ENCODE results near the gene TEKT3. TPM values are rescaled to one million over a fixed set of nuclear protein-coding genes. Genes with fewer than 3 reads are reported as not detected.

The TEKT3 gene
- total RNA-seq, 2 donors from 2014 or later, result 0.57 to 0.95 TPM

GRCh38 chr17:15262291-15263205, 78.8 kb downstream of the TEKT3 start:
- Mint-ChIP-seq H3K4me1 (ENCODE audit: low read depth in 2 of 2) (peaks cover 8 to 9% of the 10 kb centered on the region in 2 donors), H3K27me3 (peaks cover 44 to 67% of the 10 kb centered on the region in 2 donors), H3K27ac (no peak overlapping the region), H3K9me3 (no peaks in the 10 kb centered on the region), H3K36me3 (no peaks in the 10 kb centered on the region), H3K4me3 (peak overlapping the region; percentile 44)
- ATAC-seq (peak in 1 of 2 donors; percentile 3), DNase-seq (ENCODE audit: low spot score) (no peak)

- ATAC-seq (no peak), DNase-seq (ENCODE audit: low spot score) (no peak)
- Mint-ChIP-seq H3K27me3 (peaks cover 41 to 67% of the 10 kb centered on the region in 2 donors), H3K36me3 (no peaks in the 10 kb centered on the region), H3K4me1 (ENCODE audit: low read depth in 2 of 2) (peaks cover 15% of the 10 kb centered on the region in 2 donors), H3K9me3 (no peaks in the 10 kb centered on the region), H3K4me3 (peak overlapping the region; percentile 44), H3K27ac (no peak overlapping the region)
Measured at GRCh38 chr17:15261802-15262290, 79.6 kb downstream of the TEKT3 start.

GRCh38 chr17:15261258-15261801, 80.1 kb downstream of the TEKT3 start:
- ATAC-seq (no peak), DNase-seq (ENCODE audit: low spot score) (no peak)
- Mint-ChIP-seq H3K4me3 (peak overlapping the region; percentile 78), H3K36me3 (no peaks in the 10 kb centered on the region), H3K27me3 (peaks cover 39 to 67% of the 10 kb centered on the region in 2 donors), H3K4me1 (ENCODE audit: low read depth in 2 of 2) (peaks cover 15 to 18% of the 10 kb centered on the region in 2 donors), H3K27ac (no peak overlapping the region), H3K9me3 (no peaks in the 10 kb centered on the region)

- H3K36me3 Mint-ChIP-seq, result no peaks in the 10 kb centered on the region
- H3K27me3 Mint-ChIP-seq, result peaks cover 40 to 66% of the 10 kb centered on the region in 2 donors
- peak overlapping the region; percentile 78 for H3K4me3 Mint-ChIP-seq
- H3K4me1 Mint-ChIP-seq (ENCODE audit: low read depth in 2 of 2), result peaks cover 15 to 18% of the 10 kb centered on the region in 2 donors
- H3K27ac Mint-ChIP-seq, result no peak overlapping the region
- ATAC-seq (peak; percentile 89 to 91), DNase-seq (ENCODE audit: low spot score) (peak; percentile 71)
- H3K9me3 Mint-ChIP-seq, result no peaks in the 10 kb centered on the region
Measured at GRCh38 chr17:15260376-15261257, 80.8 kb downstream of the TEKT3 start.

- H3K9me3 Mint-ChIP-seq, result no peaks in the 10 kb centered on the region
- ATAC-seq, result no peak
- H3K27me3 Mint-ChIP-seq, result peaks cover 39 to 66% of the 10 kb centered on the region in 2 donors
Measured at GRCh38 chr17:15257796-15258512, 83.4 kb downstream of the TEKT3 start.

GRCh38 chr17:15257258-15257788, 84.1 kb downstream of the TEKT3 start:
- Mint-ChIP-seq H3K9me3 (no peaks in the 10 kb centered on the region), H3K4me1 (ENCODE audit: low read depth in 2 of 2) (peaks cover 15 to 18% of the 10 kb centered on the region in 2 donors), H3K27me3 (peaks cover 38 to 65% of the 10 kb centered on the region in 2 donors), H3K4me3 (no peak overlapping the region), H3K27ac (no peak overlapping the region), H3K36me3 (no peaks in the 10 kb centered on the region)
- ATAC-seq (peak; percentile 65 to 75), DNase-seq (ENCODE audit: low spot score) (peak; percentile 75)

More at GRCh38 chr17:15257796-15258512, 83.4 kb downstream of the TEKT3 start:
- H3K4me3 Mint-ChIP-seq, result no peak overlapping the region
- H3K27ac Mint-ChIP-seq, result no peak overlapping the region
- peaks cover 15 to 18% of the 10 kb centered on the region in 2 donors for H3K4me1 Mint-ChIP-seq (ENCODE audit: low read depth in 2 of 2)
- H3K36me3 Mint-ChIP-seq, result no peaks in the 10 kb centered on the region
- no peak for DNase-seq (ENCODE audit: low spot score)

GRCh38 chr17:15256689-15257088, 84.7 kb downstream of the TEKT3 start:
- peaks cover 12 to 18% of the 10 kb centered on the region in 2 donors for H3K4me1 Mint-ChIP-seq (ENCODE audit: low read depth in 2 of 2)
- H3K4me3 Mint-ChIP-seq, result peak overlapping the region; percentile 4
- H3K9me3 Mint-ChIP-seq, result no peaks in the 10 kb centered on the region
- H3K36me3 Mint-ChIP-seq, result no peaks in the 10 kb centered on the region
- H3K27ac Mint-ChIP-seq, result no peak overlapping the region
- ATAC-seq (no peak), DNase-seq (ENCODE audit: low spot score) (no peak)
- peaks cover 35 to 59% of the 10 kb centered on the region in 2 donors for H3K27me3 Mint-ChIP-seq

- Mint-ChIP-seq H3K27me3 (peaks cover 35 to 58% of the 10 kb centered on the region in 2 donors), H3K4me3 (no peak overlapping the region), H3K27ac (no peak overlapping the region), H3K9me3 (no peaks in the 10 kb centered on the region), H3K36me3 (no peaks in the 10 kb centered on the region), H3K4me1 (ENCODE audit: low read depth in 2 of 2) (peaks cover 12 to 18% of the 10 kb centered on the region in 2 donors)
- ATAC-seq (no peak), DNase-seq (ENCODE audit: low spot score) (no peak)
Measured at GRCh38 chr17:15255713-15256454, 85.5 kb downstream of the TEKT3 start.

Other genes starting within 250 kb of the TEKT3 start
- under 1 TPM in 1 of 2 donors, not detected in 1; 0.36 TPM for gene PMP22, start 76.3 kb downstream of the TEKT3 start, total RNA-seq
- gene CDRT4, start 126.0 kb upstream of the TEKT3 start, total RNA-seq, result 10 to 100 TPM in 1 of 2 donors, 1 to 10 TPM in 1; 8.3 to 34.0 TPM
- 10 to 100 TPM; 26.9 to 55.9 TPM for gene TVP23C, start 221.9 kb upstream of the TEKT3 start, total RNA-seq